ENCODE measurements around the gene CATSPERB.

The CATSPERB gene

DNA sequence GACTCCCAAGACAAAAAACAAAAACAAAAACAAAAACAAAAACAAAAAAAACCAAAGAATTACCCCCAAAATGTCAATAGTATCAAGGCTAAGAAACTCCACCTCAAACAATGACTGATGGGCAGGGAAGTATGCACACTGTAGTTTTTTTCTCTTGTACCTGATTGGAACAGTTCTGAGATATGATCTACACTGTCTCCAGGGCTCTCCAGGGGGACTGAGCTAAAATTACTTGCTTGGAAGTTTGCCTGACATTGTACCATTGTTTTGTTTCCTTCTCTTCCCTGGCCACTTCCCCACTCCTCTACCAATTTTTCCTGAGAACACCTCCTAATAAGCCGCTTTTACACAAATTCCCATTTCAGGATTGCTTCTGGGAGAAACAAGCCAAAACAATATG lies 22.3 kb upstream of the CATSPERB start:
- no peaks in the 10 kb centered on the region for H3K27me3 ChIP-seq (ENCODE audit: low read depth, low read length)
- H3K4me3 ChIP-seq (ENCODE audit: low read length) = no peak overlapping the region
- H3K9me3 ChIP-seq (ENCODE audit: insufficient read depth, low read length) = no peaks in the 10 kb centered on the region
- H4K20me1 ChIP-seq (ENCODE audit: insufficient read depth, low read length) = no peaks in the 10 kb centered on the region
- H3K4me2 ChIP-seq (ENCODE audit: low read length) = no peak overlapping the region
- H3K27ac ChIP-seq (ENCODE audit: low read length) = no peak overlapping the region
- no peak overlapping the region for H3K9ac ChIP-seq (ENCODE audit: low read length)
- no peaks in the 10 kb centered on the region for H3K36me3 ChIP-seq (replicated peaks; ENCODE audit: low read depth, low read length)
- H3K4me1 ChIP-seq (ENCODE audit: low read length) = no peaks in the 10 kb centered on the region
- TF ChIP-seq EZH2phosphoT487 (IDR thresholded peaks at IDR 0.05; ENCODE audit: low read depth) = no peak
- TF ChIP-seq, protein P1, sequence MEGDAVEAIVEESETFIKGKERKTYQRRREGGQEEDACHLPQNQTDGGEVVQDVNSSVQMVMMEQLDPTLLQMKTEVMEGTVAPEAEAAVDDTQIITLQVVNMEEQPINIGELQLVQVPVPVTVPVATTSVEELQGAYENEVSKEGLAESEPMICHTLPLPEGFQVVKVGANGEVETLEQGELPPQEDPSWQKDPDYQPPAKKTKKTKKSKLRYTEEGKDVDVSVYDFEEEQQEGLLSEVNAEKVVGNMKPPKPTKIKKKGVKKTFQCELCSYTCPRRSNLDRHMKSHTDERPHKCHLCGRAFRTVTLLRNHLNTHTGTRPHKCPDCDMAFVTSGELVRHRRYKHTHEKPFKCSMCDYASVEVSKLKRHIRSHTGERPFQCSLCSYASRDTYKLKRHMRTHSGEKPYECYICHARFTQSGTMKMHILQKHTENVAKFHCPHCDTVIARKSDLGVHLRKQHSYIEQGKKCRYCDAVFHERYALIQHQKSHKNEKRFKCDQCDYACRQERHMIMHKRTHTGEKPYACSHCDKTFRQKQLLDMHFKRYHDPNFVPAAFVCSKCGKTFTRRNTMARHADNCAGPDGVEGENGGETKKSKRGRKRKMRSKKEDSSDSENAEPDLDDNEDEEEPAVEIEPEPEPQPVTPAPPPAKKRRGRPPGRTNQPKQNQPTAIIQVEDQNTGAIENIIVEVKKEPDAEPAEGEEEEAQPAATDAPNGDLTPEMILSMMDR (IDR thresholded peaks at IDR 0.05; ENCODE audit: low read depth, low read length) = no peak
- H3K79me2 ChIP-seq (ENCODE audit: low read length) = no peaks in the 10 kb centered on the region
- no peak overlapping the region for H2AFZ ChIP-seq (ENCODE audit: low read depth, low read length)

DNA sequence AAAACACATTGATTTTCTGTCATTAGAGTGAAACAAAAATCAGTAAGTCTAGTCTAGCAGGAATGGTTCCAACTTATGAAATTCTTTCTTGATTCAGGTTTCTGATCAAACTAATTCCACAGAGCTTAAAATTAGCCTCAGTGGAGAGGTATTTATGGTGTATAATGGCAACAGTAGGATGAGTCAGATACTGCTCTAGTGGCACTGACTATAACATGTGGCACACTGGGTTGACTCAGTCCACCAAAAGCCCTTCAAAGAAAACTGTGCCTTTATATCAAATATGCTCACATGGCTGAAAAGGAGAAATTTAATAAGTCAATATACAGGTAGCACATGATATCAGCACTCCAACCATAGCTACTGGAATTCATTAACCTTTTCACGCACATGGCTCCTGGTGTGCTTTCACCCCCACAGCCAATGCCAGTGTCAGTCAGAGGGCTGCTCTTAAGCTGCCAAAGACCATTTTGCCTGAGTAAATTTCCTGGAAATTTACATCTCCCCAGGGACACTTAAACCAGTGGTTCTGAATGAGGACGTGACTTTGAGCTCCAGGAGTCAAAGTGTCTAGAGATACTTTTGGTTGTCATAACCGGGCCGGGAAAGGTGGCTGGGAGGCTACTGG lies 21.7 kb upstream of the CATSPERB start:
- Histone ChIP-seq H3K4me1 (ENCODE audit: low read length) (no peaks in the 10 kb centered on the region), H3K4me3 (ENCODE audit: low read length) (no peak overlapping the region), H2AFZ (ENCODE audit: low read depth, low read length) (no peak overlapping the region), H3K9ac (ENCODE audit: low read length) (no peak overlapping the region), H3K9me3 (ENCODE audit: insufficient read depth, low read length) (no peaks in the 10 kb centered on the region), H3K79me2 (ENCODE audit: low read length) (no peaks in the 10 kb centered on the region), H3K27ac (ENCODE audit: low read length) (no peak overlapping the region), H3K36me3 (replicated peaks; ENCODE audit: low read depth, low read length) (no peaks in the 10 kb centered on the region), H4K20me1 (ENCODE audit: insufficient read depth, low read length) (no peaks in the 10 kb centered on the region), H3K27me3 (ENCODE audit: low read depth, low read length) (no peaks in the 10 kb centered on the region), H3K4me2 (ENCODE audit: low read length) (no peak overlapping the region)
- TF ChIP-seq, protein P1 (IDR thresholded peaks at IDR 0.05; ENCODE audit: low read depth, low read length) = no peak
- no peak for TF ChIP-seq EZH2phosphoT487 (IDR thresholded peaks at IDR 0.05; ENCODE audit: low read depth)

DNA sequence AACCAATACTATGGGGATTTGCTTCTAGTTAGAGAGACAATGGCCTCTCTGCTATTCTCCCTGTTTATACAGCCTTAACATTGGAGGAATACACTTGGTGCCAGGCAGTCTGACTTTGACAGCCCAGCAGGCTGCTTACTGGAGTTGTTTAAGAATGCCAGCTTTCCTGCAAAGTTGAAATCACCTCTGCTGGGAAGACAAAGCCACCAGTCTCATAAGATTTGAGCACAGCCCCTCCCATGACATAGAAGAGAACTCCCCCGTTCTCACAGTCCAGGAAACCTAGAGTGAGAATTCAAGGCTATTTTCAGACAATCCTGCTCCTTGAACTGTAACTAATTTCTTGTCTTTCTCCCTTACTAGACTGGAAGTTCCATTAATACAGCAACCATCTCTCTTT lies 21.1 kb upstream of the CATSPERB start:
- H3K4me2 ChIP-seq (ENCODE audit: low read length) = no peak overlapping the region
- no peak overlapping the region for H3K4me3 ChIP-seq (ENCODE audit: low read length)
- H4K20me1 ChIP-seq (ENCODE audit: insufficient read depth, low read length) = no peaks in the 10 kb centered on the region
- H3K27me3 ChIP-seq (ENCODE audit: low read depth, low read length) = no peaks in the 10 kb centered on the region
- no peak overlapping the region for H3K9ac ChIP-seq (ENCODE audit: low read length)
- H3K79me2 ChIP-seq (ENCODE audit: low read length) = no peaks in the 10 kb centered on the region
- H3K9me3 ChIP-seq (ENCODE audit: insufficient read depth, low read length) = no peaks in the 10 kb centered on the region
- no peak overlapping the region for H3K27ac ChIP-seq (ENCODE audit: low read length)
- no peaks in the 10 kb centered on the region for H3K36me3 ChIP-seq (replicated peaks; ENCODE audit: low read depth, low read length)
- H3K4me1 ChIP-seq (ENCODE audit: low read length) = no peaks in the 10 kb centered on the region
- no peak overlapping the region for H2AFZ ChIP-seq (ENCODE audit: low read depth, low read length)
- TF ChIP-seq EZH2phosphoT487 (IDR thresholded peaks at IDR 0.05; ENCODE audit: low read depth) = no peak

DNA sequence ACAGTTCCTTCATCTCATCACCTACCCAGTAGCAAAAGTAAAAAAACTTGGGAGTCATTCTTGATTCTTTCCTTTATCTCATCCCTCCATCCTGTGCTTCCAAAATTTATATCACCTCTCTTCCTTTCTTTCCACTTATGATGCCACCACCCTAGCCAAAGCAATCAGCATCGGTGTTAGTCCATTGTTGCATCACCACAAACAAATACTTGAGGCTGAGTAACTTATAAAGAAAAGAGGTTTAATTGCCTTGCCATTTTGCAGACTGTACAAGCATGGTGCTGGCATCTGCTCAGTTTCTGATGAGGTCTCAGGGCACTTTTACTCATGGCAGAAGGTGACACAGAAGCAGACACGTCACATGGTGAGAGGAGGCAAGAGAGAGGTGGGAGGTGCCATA lies 19.8 kb upstream of the CATSPERB start:
- H3K4me2 ChIP-seq (ENCODE audit: low read length) = no peak overlapping the region
- no peaks in the 10 kb centered on the region for H3K9me3 ChIP-seq (ENCODE audit: insufficient read depth, low read length)
- TF ChIP-seq, protein P1 (IDR thresholded peaks at IDR 0.05; ENCODE audit: low read depth, low read length) = no peak
- no peak for TF ChIP-seq EZH2phosphoT487 (IDR thresholded peaks at IDR 0.05; ENCODE audit: low read depth)

More for the DNA sequence above, 19.8 kb upstream of the CATSPERB start:
- Histone ChIP-seq H4K20me1 (ENCODE audit: insufficient read depth, low read length) (no peaks in the 10 kb centered on the region), H3K4me3 (ENCODE audit: low read length) (no peak overlapping the region), H3K4me1 (ENCODE audit: low read length) (no peaks in the 10 kb centered on the region), H2AFZ (ENCODE audit: low read depth, low read length) (no peak overlapping the region), H3K36me3 (replicated peaks; ENCODE audit: low read depth, low read length) (no peaks in the 10 kb centered on the region), H3K27me3 (ENCODE audit: low read depth, low read length) (no peaks in the 10 kb centered on the region), H3K79me2 (ENCODE audit: low read length) (no peaks in the 10 kb centered on the region), H3K27ac (ENCODE audit: low read length) (no peak overlapping the region), H3K9ac (ENCODE audit: low read length) (no peak overlapping the region)

All from OCI-LY3 (cell line).